Panc1 (cell line): ENCODE results near the gene C20orf141. TPM values are rescaled to one million over a fixed set of nuclear protein-coding genes. Genes with fewer than 3 reads are reported as not detected.

Source experiments
- ATAC-seq: fragments of 200-7000 bp; cut with Tn5 transposase; 2 replicates; pipeline ENCODE4 v1.9.1; 2020; ENCODE audit warnings: mild to moderate bottlenecking, moderate library complexity
- BruUV-seq: library from RNA; stranded (reverse); fragments of 400-500 nt; replicated peaks from 2 replicates; lab custom pipeline; 2021; lab: Mats Ljungman, UMichigan
- CTCF ChIA-PET: fragments of 300-600 bp; sonication (Branson Sonifier 250); formaldehyde crosslinking; loops from one replicate; lab custom pipeline; 2022; ENCODE audit warnings: antibody characterized with exemption; lab: Charles Lee
- POLR2A ChIA-PET: fragments of 300-600 bp; sonication (Branson Sonifier 250); formaldehyde crosslinking; loops from one replicate; lab custom pipeline; 2022; ENCODE audit warnings: antibody characterized with exemption; lab: Charles Lee
- DNase-seq: peaks from one replicate; pipeline ENCODE4 v3.0.0-alpha.2; 2010; ENCODE audit warnings: low read depth, low spot score
- H3K27ac ChIP-seq: 2 replicates; pipeline ENCODE4 v1.5.1; 2011; ENCODE audit warnings: mild to moderate bottlenecking, low read length, inconsistent platforms
- H3K27me3 ChIP-seq: fragments of 200-500 bp; sonication (Bioruptor generic); 2 replicates; pipeline ENCODE4 v1.6.0; 2014; ENCODE audit warnings: low read length, inconsistent platforms; ENCODE audit not compliant: control insufficient read depth, insufficient read depth
- H3K36me3 ChIP-seq: fragments of 200-500 bp; sonication (Bioruptor generic); 2 replicates; pipeline ENCODE4 v1.5.1; 2014; ENCODE audit warnings: inconsistent platforms, mild to moderate bottlenecking, low read length, moderate library complexity; ENCODE audit not compliant: control insufficient read depth, insufficient read depth
- H3K4me1 ChIP-seq: 2 replicates; pipeline ENCODE4 v1.5.1; 2011; ENCODE audit warnings: inconsistent platforms, mild to moderate bottlenecking, low read length, moderate library complexity; ENCODE audit not compliant: control insufficient read depth, insufficient read depth
- H3K4me3 ChIP-seq, 2 experiments: 2 replicates each; pipeline ENCODE4 v1.5.1; 2011 to 2012; ENCODE audit warnings: low read depth in 2 of 2, low read length in 2 of 2, mild to moderate bottlenecking in 2 of 2, inconsistent platforms in 1 of 2, moderate library complexity in 1 of 2
- H3K9me3 ChIP-seq: fragments of 200-500 bp; sonication (Bioruptor generic); 2 replicates; pipeline ENCODE4 v1.5.1; 2014; ENCODE audit warnings: low read depth, mild to moderate bottlenecking, inconsistent platforms, low read length, moderate library complexity; ENCODE audit not compliant: control insufficient read depth, insufficient read depth
- CTCF ChIP-seq: fragments of 450-650 bp; IDR thresholded peaks from 2 replicates; pipeline ENCODE4 v1.5.1; 2017; ENCODE audit warnings: mild to moderate bottlenecking
- POLR2AphosphoS5 ChIP-seq: IDR thresholded peaks from 2 replicates; pipeline ENCODE4 v1.6.1; 2012; ENCODE audit warnings: mild to moderate bottlenecking, low read depth, low read length, moderate library complexity
- SIN3A ChIP-seq: IDR thresholded peaks from 2 replicates; pipeline ENCODE4 v1.6.1; 2012; ENCODE audit warnings: low read depth, mild to moderate bottlenecking, low read length, moderate library complexity, borderline replicate concordance; ENCODE audit not compliant: insufficient read depth
- TCF7L2 ChIP-seq: IDR thresholded peaks from 2 replicates; pipeline ENCODE4 v1.6.1; 2011; ENCODE audit warnings: mild to moderate bottlenecking, low read depth, low read length, inconsistent platforms
- in situ Hi-C: cut with HindIII; loops from 2 replicates; pipeline ENCODE4 v1.10.0; 2016; ENCODE audit warnings: low sequenced_read_pairs, low pct_unique_long_range_greater_than_20kb
- intact Hi-C: fragments of 100-400 bp; cut with micrococcal nuclease; formaldehyde crosslinking; loops from one replicate; pipeline ENCODE4 v1.10.0; 2022; ENCODE audit not compliant: unreplicated experiment
- total RNA-seq: library from RNA; stranded (reverse); gene quantifications from one replicate; pipeline ENCODE4 v1.2.1, GENCODE V29; 2021; ENCODE audit not compliant: unreplicated experiment
- TF ChIP-seq, protein P1 (sequence below), 2 experiments: IDR thresholded peaks; 2 replicates each; pipeline ENCODE4 v1.6.1; 2011 to 2012; ENCODE audit warnings: low read depth in 2 of 2, control low read depth in 1 of 2, low read length in 1 of 2, mild to moderate bottlenecking in 1 of 2, moderate library complexity in 1 of 2; ENCODE audit not compliant: insufficient read depth in 1 of 2

C20orf141 gene
- total RNA-seq, 1 experiment from 2014 or later: not detected

- Histone ChIP-seq H3K27me3 (peaks cover 4% of the 10 kb centered on the region; the same call in 1 of the 2 replicates), H3K27ac (no peak overlapping the region), H3K4me3 (no peak overlapping the region), H3K9me3 (no peaks in the 10 kb centered on the region), H3K36me3 (no peaks in the 10 kb centered on the region), H3K4me1 (no peaks in the 10 kb centered on the region)
- CTCF ChIA-PET: no interaction called here
- intact Hi-C loops (no loop called here), in situ Hi-C loops (no loop called here)
- ATAC-seq (no peak), DNase-seq (no peak)
- POLR2A ChIA-PET: no interaction called here
- no TSS peak for BruUV-seq
- TF ChIP-seq SIN3A (no peak), CTCF (no peak), POLR2AphosphoS5 (no peak), TCF7L2 (no peak)
- TF ChIP-seq, protein P1, sequence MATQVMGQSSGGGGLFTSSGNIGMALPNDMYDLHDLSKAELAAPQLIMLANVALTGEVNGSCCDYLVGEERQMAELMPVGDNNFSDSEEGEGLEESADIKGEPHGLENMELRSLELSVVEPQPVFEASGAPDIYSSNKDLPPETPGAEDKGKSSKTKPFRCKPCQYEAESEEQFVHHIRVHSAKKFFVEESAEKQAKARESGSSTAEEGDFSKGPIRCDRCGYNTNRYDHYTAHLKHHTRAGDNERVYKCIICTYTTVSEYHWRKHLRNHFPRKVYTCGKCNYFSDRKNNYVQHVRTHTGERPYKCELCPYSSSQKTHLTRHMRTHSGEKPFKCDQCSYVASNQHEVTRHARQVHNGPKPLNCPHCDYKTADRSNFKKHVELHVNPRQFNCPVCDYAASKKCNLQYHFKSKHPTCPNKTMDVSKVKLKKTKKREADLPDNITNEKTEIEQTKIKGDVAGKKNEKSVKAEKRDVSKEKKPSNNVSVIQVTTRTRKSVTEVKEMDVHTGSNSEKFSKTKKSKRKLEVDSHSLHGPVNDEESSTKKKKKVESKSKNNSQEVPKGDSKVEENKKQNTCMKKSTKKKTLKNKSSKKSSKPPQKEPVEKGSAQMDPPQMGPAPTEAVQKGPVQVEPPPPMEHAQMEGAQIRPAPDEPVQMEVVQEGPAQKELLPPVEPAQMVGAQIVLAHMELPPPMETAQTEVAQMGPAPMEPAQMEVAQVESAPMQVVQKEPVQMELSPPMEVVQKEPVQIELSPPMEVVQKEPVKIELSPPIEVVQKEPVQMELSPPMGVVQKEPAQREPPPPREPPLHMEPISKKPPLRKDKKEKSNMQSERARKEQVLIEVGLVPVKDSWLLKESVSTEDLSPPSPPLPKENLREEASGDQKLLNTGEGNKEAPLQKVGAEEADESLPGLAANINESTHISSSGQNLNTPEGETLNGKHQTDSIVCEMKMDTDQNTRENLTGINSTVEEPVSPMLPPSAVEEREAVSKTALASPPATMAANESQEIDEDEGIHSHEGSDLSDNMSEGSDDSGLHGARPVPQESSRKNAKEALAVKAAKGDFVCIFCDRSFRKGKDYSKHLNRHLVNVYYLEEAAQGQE (IDR thresholded peaks at IDR 0.05; ENCODE audit: insufficient read depth in 1 of 2, low read depth in 2 of 2, low read length in 1 of 2): no peak
These were observed 36.0 kb upstream of the C20orf141 start for GRCh38 chr20:2778602-2779321.

- CTCF ChIA-PET: no interaction called here
- Histone ChIP-seq H3K4me3 (no peak overlapping the region), H3K27me3 (peaks cover 4% of the 10 kb centered on the region; the same call in 1 of the 2 replicates), H3K4me1 (no peaks in the 10 kb centered on the region), H3K9me3 (no peaks in the 10 kb centered on the region), H3K27ac (no peak overlapping the region), H3K36me3 (no peaks in the 10 kb centered on the region)
- in situ Hi-C loops: no loop called here
- intact Hi-C loops: no loop called here
- POLR2A ChIA-PET: no interaction called here
- ATAC-seq (no peak), DNase-seq (no peak)
- no TSS peak for BruUV-seq
- TF ChIP-seq CTCF (no peak), TCF7L2 (no peak), POLR2AphosphoS5 (no peak), SIN3A (no peak)
- TF ChIP-seq, protein P1 (IDR thresholded peaks at IDR 0.05; ENCODE audit: insufficient read depth in 1 of 2, low read depth in 2 of 2, low read length in 1 of 2): no peak
These were observed 33.8 kb upstream of the C20orf141 start for GRCh38 chr20:2780948-2781347.
